ENCODE measurements around the gene LENEP.

DNA sequence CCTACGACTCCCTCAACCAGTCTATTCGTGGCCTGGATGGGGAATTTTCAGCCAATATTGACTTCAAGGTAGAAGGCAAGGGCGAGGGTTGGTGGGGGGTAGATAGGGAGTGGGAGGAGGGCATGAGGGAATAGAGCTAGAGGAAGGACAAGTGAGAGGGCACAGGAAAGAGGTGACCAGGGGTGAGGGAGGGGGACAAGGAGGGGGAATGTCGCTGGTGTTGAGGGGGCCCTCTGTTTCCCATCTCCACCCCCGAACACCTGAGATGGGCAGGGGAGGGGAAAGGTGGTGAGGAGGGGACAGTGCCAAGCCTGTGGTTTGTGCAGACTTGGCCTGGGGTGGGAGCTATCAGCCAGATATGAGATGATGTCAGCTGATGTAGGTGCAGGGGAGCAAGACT lies 49.4 kb downstream of the LENEP start:
- TF ChIP-seq, protein P1, sequence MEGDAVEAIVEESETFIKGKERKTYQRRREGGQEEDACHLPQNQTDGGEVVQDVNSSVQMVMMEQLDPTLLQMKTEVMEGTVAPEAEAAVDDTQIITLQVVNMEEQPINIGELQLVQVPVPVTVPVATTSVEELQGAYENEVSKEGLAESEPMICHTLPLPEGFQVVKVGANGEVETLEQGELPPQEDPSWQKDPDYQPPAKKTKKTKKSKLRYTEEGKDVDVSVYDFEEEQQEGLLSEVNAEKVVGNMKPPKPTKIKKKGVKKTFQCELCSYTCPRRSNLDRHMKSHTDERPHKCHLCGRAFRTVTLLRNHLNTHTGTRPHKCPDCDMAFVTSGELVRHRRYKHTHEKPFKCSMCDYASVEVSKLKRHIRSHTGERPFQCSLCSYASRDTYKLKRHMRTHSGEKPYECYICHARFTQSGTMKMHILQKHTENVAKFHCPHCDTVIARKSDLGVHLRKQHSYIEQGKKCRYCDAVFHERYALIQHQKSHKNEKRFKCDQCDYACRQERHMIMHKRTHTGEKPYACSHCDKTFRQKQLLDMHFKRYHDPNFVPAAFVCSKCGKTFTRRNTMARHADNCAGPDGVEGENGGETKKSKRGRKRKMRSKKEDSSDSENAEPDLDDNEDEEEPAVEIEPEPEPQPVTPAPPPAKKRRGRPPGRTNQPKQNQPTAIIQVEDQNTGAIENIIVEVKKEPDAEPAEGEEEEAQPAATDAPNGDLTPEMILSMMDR (IDR thresholded peaks at IDR 0.05) = no peak
- TF ChIP-seq POLR2A (IDR thresholded peaks at IDR 0.05) (no peak), POLR2AphosphoS5 (IDR thresholded peaks at IDR 0.05) (no peak)
